GM15510 (cell line): ENCODE measurements around the gene CLSTN2.

ENCODE experiments used
- POLR2A ChIP-seq: IDR thresholded peaks from 3 replicates; pipeline ENCODE4 v1.6.1; 2011; ENCODE audit warnings: borderline replicate concordance; ENCODE audit not compliant: insufficient read length; ENCODE audit errors: extremely low read depth

The CLSTN2 gene

GRCh38 chr3:140244893-140245292 is 309.9 kb downstream of the CLSTN2 start:
- TF ChIP-seq POLR2A = no peak

- TF ChIP-seq POLR2A = no peak
Measured at GRCh38 chr3:140246578-140246977, 311.6 kb downstream of the CLSTN2 start.

- TF ChIP-seq POLR2A = no peak
Measured at GRCh38 chr3:140247775-140248174, 312.8 kb downstream of the CLSTN2 start.

- no peak for TF ChIP-seq POLR2A
Measured at GRCh38 chr3:140249188-140249587, 314.2 kb downstream of the CLSTN2 start.

- TF ChIP-seq POLR2A = no peak
Measured at GRCh38 chr3:140250010-140250855, 315.2 kb downstream of the CLSTN2 start.

GRCh38 chr3:140250945-140251344 is 316.0 kb downstream of the CLSTN2 start:
- no peak for TF ChIP-seq POLR2A

GRCh38 chr3:140251678-140252077 is 316.7 kb downstream of the CLSTN2 start:
- TF ChIP-seq POLR2A = no peak

GRCh38 chr3:140252812-140253656 is 318.0 kb downstream of the CLSTN2 start:
- TF ChIP-seq POLR2A = no peak

GRCh38 chr3:140258222-140258724 is 323.3 kb downstream of the CLSTN2 start:
- TF ChIP-seq POLR2A = no peak

- no peak for TF ChIP-seq POLR2A
Measured at GRCh38 chr3:140265302-140265701, 330.3 kb downstream of the CLSTN2 start.

GRCh38 chr3:140268103-140268502 is 333.1 kb downstream of the CLSTN2 start:
- no peak for TF ChIP-seq POLR2A

GRCh38 chr3:140268610-140269009 is 333.6 kb downstream of the CLSTN2 start:
- no peak for TF ChIP-seq POLR2A

GRCh38 chr3:140270329-140270728 is 335.3 kb downstream of the CLSTN2 start:
- no peak for TF ChIP-seq POLR2A

- no peak for TF ChIP-seq POLR2A
Measured at GRCh38 chr3:140273542-140274195, 338.7 kb downstream of the CLSTN2 start.

- TF ChIP-seq POLR2A = no peak
Measured at GRCh38 chr3:140274429-140274828, 339.4 kb downstream of the CLSTN2 start.
